Activated gamma-delta T cell treated with Interleukin-2 at 50 U/mL for 16 hours (primary cell): ENCODE data around the gene NES.

Source experiments
- DNase-seq: peaks from one replicate; pipeline ENCODE4 v3.0.0-alpha.2; 2020

NES gene

DNA sequence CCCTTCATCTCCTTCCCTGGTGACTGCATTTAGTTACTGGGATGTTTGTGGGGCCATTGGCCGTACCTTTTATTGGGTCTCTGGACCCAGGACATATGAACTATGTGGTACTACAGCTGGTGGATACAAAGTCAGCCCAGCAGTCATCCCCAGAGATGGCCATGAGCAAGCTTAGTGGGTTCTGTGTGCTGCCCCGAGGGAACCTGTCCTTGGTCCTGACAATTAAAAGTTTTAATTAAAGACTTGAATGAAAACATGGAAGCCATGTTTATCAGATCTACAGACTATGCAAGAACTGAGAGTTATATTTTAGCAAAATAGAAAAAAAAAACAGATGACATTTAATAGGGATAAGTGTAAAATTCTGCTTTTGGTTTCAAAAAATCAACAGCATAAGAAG, 2.8 kb upstream of the NES start:
- no peak for DNase-seq

DNA sequence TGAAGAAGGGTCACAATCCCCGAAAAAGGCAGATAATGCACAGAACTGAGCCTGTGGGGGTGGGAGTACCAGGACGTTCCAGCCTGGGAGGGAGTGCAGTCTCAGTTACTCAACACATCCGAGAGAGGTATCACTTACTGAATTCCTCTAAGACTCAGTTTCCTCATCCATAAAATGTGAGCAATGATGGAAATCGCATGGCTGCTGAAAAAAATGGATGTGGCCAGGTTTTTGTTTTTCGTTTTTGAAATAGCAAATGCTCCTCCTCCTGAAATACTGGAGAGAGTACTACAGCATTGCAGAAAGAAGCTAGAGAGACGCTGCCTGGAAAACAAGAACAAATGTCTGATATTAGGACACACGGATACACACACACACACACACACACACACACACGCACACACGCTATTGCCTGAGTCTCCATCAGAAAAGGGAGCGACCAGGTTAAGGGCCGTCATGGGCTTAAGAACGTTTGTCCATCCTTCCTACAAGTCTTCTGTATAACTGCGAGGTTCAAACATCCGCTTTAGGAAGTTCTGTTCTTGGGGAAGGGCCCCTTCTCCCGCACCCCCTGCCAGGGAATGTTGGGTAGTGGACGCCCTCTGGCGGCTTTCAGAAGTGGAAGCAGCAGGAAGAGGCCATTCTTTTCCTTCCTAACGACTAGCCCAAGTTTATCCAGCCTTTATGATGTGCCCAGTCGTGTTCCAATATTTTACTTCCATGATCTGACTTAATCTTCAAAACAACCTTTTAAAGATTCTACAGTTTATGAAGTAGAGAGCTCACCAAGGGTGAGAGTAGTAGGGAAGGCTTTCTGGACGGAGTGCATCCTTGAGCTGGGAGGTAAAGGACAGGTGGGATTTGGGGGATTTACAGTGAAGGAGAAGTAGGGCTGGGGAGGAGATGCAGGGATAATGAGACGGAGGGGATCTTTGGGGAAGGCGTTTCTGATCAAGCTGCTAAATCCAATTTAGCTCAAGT, 699 bp upstream of the NES start:
- no peak for DNase-seq

DNA sequence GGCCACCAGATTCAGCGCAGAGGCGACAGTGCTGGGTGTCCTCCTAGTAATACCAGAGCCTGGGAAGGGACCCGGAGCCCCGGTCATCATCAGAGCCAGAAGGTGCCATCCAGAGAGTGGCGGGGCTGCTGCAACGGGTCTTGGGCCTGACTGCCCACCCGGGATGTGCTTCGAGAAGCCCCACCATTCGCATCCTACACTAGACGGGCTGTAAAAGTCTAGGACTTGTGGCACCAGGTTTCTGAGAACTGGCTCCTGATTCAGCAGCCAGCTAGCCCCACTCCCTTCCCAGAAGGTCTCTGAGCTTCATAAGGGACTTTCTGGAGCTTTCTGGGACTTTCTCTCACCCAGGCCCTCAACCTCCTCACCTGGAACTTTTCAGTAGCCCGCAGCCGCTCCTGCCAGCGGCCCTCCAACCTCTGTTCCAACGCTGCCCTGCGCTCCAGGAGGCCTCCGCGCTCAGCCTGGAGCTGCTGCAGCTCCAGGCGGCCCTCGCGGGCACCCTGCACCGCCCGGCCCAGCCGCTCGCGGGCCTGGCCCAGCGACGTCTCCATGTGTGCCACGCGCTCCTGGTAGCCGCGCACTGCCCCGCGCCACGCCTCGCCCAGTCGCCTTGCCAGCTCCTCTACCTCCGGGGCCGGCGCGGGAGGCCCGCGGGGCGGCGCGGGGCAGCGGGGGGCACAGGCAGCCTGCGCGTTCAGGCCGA, 940 bp downstream of the NES start:
- DNase-seq, result no peak

DNA sequence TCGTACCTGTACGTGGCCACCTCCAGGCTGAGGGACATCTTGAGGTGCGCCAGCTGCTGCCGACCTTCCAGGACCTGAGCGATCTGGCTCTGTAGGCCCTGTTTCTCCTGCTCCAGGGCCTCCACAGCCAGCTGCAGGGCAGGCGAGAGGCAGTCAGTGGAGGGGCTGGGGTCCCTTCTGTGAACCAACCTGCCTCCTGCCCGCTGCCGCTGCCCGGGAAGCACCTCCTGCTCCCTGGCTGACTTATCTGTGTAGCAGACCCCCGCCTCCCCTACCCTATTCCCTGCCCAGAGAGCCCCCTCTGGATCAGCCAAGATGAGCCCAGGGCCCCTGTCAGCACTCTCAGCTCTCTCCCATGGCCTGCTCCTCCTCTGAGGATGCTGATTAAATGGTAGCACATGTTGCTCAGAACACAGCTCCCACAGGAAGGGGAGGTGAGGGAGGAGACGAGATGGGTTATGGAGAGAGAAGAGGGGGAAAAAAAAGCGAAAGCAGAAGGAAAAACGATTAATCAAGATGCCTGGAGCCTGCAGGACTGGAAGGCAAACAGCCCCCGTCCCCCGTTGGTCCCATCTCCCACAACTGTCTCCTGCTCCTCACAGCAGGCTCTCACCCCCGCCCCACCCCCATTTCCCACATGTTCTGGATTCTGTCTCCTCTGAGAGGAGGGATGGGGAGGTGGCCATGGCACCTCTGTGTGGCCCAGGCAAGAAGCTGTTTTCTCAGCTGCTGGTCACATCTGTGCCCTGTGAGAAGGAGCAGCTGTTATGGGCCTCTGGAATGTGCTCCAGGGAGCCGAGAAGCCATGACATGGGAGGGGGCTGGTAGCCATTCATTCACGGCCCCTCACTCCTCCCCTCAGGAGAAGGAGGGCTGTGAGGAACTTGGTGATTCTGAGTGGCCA, 1.7 kb downstream of the NES start:
- no peak for DNase-seq

DNA sequence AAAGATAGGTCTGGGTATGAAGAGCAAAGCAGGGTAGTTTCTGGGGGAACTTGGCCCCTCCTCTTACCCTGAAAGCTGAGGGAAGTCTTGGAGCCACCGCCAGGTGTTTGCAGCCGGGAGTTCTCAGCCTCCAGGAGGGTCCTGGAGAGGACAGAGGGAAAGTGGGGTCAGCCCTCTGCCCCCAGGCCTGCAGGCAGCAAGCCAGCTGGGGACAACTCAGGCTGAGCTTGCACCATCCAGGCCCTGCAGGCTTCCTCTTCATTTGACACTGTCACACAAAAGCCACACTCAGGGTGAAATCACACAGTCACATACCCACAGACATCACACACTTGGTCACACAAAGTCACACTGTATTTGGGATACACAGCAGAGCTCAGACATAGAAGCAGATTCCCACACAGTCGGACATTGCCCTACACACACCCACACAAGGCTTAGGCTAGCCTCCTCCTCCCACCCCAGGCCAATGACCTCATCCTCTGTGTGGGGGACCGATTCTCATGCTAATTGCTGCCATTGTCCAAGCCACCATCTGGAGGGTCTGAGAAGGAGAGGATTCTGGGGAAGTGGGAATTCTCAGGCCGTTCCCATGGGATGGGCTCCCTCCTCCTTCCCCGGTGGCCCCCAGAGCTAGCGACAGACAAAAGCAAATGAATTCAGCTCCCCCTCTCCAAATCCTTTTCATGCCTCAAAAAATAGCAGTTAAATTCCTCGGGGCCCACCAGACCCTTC, 3.7 kb downstream of the NES start:
- DNase-seq, result no peak

DNA sequence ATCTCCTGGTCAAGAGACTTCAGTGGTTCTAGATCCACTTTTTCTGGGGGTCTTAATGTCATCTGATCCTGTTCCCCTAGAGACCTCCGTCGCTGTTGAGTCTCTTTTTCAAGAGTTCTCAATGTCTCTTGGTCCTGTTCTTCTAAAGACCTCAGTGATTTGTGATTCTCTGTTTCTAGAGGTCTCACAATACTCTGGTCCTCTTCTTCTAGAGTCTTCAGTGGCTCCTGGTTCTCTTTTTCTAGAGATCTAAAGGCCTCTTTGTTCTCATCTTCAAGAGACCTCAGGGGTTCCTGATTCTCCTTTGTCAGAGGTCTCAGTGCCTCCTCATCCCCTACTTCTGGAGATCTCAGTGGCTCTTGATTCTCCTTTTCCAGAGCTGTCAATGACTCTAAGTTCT, 5.4 kb downstream of the NES start:
- DNase-seq, result no peak

DNA sequence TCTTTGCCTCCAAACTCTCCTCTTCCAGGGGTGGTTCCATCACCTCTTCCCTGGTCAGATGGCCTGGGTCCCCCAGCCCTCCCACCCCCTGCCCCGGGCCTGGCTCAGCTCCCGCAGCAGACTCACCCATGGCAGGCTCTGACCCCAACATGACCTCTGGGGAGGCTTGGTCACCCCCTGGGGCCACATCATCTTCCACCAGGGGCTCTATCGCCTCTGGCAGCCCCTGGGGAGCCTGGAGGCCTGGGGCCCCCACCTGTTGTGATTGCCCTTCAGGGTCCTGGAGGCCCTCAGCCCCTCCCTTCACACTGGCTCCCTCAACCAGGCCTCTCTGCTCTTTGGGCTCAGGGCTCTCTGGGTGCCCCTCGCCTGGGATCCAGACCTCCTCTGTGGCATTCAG, 6.4 kb downstream of the NES start:
- DNase-seq, result no peak

DNA sequence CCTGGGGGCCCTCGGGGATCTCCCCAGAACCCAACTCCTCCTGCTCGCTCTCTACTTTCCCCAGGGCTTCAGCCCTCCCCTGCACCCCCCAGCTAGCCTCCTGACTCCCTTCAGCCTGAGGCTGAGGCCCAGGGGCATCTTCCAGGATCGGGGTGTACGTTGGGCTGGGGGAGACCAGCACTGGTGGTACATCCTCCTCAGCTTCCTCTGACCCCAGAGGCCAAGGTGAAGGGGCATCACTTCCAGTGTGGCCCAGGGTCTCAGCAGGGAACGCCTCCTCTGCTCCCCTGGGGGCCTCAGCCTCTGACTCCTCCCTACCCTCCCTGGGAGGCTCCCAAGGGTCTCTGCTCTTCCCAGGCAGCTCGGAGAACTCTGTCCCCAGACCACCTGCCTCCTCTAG, 6.8 kb downstream of the NES start:
- no peak for DNase-seq

DNA sequence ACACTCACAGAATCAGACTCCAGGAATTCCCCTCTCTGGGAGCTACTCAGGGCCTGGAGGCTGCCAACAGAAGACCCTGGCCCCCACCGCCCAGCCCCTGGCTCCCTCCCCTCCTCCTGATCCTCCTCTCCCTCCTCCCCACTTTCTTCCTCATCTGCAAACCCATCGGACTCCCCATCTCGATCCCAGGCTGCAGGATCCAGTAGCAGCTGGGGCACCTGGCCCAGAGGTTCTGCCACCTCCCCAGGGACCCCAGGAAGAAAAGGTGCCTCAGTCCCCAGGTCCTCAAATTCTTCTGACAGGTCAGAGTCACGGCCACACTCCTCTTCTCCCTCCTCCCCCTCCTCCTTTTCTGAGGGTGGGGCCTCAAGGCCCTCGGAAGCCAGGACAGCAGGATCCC, 7.4 kb downstream of the NES start:
- no peak for DNase-seq

DNA sequence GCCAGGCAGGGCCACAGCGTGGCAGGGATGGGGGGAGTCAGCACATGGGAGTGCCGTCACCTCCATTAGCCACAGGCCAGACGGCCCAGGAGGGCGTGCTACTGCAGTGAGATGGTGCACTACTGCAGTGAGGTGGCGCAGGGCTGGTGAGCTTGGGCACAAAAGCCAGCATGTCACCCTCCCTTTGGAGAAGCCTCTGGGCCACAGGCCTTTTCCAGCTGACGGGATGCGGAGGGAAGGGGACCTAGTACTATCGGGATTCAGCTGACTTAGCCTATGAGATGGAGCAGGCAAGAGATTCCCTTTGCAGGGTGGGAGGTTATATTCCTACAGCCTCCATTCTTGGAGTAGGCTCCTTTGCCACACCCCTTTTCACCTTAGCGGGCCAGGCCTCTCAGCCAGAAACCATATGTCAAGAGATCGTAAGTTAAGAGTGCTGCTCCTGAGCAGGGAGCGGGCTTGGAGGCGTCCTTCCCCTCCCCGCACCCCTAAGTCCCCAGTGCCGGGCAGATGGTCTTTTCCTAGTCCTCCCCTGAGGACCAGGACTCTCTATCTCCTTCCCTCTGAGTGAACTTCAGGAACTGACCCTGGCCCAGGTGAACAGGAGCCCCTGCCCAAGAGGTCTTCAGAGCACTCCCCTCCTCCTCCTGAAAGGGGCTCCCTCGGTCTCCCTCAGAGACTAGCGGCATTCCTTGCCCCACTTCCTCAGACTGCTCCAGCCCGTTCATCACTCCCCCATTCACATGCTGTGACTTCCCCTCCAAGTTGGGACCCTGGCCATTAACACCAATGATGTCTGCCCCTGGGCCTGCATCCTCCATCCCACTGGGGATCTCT, 8.2 kb downstream of the NES start:
- DNase-seq, result no peak

DNA sequence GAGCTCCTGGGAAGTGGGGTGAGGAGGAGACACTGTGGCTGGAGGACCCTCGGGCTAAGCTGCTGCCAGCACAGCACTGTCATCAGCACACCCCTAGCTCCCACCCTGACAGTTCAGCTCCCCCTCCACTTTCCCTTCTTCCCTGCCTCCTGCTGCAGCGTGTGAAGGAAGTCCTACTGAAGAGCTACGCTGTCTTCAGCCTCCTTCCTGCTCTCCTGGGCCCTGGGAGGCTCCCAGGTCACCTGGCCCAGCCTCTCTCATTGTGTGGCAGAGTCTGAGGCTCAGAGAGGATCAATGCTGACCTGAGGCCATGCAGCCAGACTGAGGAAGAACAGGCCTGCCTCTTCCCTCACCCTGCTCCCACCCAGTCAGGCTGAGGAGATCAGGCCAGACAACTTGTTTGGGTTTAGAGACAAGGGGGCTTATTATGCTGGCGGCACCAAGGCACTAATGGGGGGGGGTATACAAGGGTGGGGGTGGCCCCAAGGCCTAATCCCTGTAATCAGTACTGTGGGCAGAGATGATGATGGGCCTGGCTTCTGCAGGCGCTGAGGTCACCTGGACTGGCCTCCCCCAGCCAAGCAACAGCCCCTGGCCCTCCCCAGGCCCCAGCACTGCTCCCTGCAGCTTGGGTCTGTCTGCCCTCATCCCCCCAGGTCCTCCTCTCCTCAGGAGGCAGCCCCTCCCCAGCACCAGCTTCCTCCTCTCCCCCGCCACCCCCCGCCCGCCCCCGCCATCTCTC, 9.1 kb downstream of the NES start:
- no peak for DNase-seq

DNA sequence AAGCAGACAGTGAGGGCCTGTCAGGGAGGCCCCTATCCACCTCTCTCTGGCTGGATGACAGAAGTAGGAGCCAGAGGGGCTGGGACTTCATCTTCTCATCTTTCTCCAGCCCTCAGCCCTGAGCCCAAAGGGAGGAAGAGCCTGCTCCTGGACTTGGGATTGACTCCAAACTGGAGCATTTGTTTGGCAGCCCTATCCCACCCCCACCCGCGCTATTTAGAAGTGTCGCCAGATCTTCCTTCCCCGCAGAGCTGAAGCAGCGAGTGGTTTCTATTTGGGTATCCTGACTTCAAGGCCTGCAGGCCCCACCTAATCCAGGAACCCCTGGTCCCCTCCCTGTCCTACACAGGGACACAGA, 9.6 kb downstream of the NES start:
- DNase-seq, result no peak

DNA sequence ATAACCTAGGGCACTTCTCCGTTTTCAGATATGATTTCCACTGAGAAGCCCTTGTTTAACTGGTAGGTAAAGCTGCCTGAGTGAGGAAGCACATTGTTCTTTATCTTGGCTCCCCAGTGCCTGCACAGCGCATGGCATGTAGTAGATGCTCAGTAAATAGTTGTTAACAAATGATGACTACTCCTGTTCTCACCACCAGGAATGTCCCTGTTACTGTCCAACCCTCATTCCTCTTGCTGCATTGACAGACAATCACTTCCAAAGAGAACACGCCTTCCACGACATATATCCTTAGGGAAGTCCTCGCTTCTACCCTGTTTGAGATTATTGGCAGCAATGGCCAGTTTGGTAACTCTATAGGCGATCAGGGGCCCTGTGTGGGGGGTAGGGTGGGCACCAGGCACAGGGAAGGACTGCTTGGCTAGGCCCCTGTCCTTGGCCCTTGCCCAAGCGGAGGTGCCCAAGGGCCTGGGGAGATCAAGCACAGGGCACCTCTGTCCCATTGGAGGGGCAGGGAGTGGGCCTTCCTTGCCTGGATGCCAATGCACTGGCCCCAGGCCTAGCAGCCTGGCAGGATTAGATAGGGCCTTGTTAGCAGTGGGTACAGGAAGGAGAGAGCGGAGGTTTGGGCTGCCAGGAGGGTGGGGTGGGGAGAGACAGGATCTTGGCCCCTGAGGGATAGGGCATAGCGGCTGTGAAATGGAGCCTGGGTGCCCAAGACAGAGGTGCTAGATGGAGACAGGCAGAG, 10.2 kb downstream of the NES start:
- DNase-seq, result no peak

DNA sequence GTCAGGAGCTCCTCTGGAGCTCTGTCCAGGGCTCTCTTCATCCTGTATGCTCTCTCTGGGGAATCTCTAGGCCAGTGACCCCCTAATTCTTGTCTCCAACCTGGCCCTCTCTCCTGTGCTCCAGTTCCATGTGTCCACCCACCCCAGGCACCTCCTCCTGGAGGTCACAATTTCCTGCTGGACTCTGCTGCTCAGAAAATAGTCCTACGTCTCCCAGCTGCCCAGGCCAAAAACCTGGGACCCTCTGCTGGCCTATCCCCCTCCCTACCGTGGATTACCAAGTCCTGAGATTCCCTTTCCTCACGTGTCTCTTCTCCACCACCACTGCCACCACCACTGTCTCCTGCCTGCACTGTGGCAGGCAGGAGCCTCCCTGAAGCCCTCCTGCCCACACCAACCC, 11.7 kb downstream of the NES start:
- no peak for DNase-seq

DNA sequence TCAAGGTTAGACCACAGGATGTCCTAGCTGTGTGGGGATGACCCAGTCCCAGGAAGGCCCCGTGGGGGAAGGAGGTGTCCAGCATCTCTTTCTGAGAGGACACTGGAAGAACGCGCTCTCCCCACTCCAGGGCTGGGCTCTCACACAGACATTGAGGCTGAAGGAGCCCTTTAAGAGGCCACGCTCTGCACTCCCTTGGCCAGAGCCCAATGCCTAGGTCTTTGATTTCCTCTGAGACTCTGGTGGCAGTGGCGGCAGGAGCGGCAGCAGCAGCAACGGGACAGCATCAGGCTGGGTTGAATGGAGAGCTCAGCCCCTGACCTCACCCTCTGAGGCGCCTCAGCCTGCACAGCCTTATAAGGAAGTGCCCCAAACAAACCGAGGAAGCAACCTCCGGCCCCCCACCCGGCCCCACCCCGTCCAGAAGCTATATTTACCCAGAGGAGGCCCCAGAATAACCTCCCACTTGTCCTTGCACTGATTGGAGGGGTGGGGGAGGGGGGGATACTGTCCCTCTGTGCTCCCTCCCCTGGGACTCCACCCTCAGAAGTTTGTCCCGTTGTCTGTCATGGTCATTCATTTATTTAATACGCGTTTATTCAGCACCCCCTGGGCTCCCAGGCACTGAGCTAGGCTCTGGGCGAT, 12.3 kb downstream of the NES start:
- no peak for DNase-seq

DNA sequence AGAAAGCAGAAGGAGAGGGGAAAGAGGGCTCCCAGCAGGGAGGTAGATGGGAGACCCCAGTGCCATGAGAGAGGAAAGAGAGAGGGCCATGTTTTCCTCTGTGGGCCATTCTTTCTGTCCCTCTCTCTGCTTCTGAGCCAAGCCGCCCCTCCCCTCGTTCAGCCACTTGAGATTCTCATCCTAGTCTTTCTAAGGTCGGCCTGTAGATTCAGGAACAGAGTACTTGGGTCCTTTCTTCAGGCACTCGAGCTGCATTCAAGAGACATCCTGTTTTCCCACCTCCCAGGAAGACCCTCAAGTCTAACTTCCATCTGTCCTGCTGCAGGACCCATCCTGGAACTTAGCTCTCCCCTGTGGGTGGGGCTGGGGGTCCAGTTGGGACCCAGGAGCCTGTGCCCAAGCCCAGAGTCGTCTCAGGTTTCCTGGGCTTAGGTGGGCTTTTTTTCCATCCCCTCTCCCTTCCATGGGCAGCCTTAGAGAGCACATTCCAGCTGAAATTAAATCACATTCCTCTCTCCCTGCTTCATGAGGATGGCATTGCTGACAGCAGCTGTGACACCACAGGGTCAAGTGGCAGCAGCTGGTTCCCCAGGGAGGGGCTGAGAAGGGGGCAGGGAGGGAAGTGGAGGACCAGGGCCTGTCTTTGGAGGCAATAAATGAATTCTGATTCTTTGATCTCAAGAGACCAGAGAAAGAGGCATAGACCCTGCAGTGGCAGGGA, 13.0 kb downstream of the NES start:
- DNase-seq, result no peak

DNA sequence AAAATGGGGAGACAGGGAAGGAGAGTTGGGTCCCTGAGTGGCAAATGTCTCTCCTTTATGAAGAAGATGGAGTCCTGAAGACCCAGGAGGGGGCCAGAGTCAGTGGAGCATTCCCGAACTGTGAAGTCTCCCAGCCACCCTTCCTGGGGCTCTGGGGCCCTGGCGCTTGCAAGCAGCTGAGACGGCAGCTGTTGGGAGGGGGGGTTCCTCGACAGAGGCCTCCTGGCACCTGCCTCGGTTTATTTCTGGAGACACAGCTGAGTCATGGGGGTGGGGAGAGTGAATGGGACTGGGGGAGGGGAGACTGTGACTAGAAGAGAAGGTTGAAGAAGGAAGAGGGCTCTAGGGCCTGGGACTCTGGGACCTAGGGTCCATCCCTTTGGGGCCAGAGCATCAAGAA, 14.0 kb downstream of the NES start:
- DNase-seq, result no peak

DNA sequence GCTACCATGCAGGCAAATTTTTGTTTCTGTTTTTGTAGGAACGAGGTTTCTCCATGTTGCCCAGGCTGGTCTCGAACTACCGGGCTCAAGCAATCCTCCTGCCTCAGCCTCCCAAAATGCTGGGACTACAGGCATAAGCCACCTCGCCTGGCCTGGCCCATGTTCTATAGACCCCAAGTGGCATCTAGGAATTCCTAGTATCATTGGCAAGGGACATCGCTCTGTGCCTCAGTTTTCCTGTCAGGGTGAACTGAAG, 14.5 kb downstream of the NES start:
- DNase-seq, result no peak
